ENCODE data around the gene COMMD1. TPM values are rescaled to one million over a fixed set of nuclear protein-coding genes. Genes with fewer than 3 reads are reported as not detected.
"Not testable (repeated sequence)": the region's sequence is repeated elsewhere in the genome, so short reads cannot be mapped to it uniquely, and the experiment has no call there.

Gene COMMD1
- 10 to 100 TPM; 69.3 to 82.1 (median 78.9) TPM for polyA plus RNA-seq

DNA sequence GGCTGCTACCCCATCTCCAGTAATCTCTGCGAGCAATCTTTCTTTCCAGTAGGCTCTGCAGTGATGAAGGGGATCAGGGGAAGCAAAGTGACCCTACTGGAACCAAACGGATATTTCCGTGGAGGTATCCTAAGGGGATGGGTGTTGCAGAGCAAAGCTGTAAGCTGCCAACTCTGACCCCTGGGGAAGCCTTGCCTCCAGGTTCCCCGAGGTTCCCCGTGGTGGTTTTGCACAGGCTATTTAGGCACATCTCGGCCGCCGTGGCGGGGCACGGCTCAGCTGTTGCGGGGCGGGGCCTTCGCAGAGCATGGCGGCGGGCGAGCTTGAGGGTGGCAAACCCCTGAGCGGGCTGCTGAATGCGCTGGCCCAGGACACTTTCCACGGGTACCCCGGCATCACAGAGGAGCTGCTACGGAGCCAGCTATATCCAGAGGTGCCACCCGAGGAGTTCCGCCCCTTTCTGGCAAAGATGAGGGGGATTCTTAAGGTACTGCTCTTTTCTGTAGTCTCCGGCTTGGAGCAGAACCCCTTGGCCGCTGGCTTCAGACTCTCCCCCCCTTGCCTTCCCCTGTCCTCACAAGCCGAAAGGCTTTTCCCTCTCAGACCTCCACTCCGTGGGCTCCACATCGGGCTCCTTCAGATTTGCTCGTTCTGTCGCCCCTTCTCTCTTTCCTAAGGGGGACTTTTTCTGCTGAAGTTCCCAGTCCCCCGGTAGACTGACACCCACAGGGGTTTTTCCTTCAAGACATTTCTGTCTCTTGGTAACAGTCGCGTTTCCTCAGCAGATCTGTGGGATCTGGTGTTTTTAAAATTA is at the start of gene COMMD1:
TSS of gene COMMD1 (plus strand) at position 303 of the 814 bp plus-strand sequence. CDS start at position 308, 5 bp downstream.
- no peaks in the 10 kb centered on the region for H3K36me3 Mint-ChIP-seq
- peak within 1 kb of the TSS; percentile 98 for H3K4me3 Mint-ChIP-seq
- H3K27ac Mint-ChIP-seq, result peak within 1 kb of the TSS; percentile 69 to 94 (median 93)
- DNase-seq, result peak; percentile 70 to 76 (median 74)
- H3K27me3 Mint-ChIP-seq (ENCODE audit: low read depth in 3 of 3), result no peaks in the 10 kb centered on the region
- H3K9me3 Mint-ChIP-seq, result no peaks in the 10 kb centered on the region
- H3K4me1 Mint-ChIP-seq, result peaks cover 20 to 39% of the 10 kb centered on the region in 2 donors

DNA sequence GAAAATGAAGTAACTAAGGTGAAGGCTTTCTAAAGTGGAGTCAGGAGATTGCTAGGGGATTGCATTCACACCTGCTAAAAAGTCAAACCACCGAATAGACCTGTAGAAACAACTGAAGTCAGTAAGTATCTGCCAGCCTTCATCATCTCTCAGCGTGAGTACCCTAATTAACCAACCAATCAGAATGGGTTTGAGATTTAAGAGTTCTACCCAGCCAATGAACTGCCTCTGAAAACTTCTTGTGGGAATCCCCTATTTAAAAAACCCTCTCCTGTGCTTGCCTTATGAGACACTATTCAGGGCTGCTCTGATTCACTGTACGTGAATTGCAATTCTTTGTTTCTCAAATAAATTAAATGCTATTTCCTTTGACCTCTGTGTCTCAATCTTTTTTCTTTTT is 48.2 kb upstream of the COMMD1 start:
- Mint-ChIP-seq H3K27me3 (ENCODE audit: low read depth in 3 of 3) (peaks cover 4 to 6% (median 6%) of the 10 kb centered on the region in 3 donors), H3K9me3 (peaks cover 0 to 6% (median 0%) of the 10 kb centered on the region in 6 donors), H3K4me1 (peaks cover 21 to 25% of the 10 kb centered on the region in 2 donors), H3K27ac (no peak overlapping the region), H3K36me3 (peaks cover 5 to 8% (median 7%) of the 10 kb centered on the region in 3 donors), H3K4me3 (no peak overlapping the region)
- no peak for DNase-seq

DNA sequence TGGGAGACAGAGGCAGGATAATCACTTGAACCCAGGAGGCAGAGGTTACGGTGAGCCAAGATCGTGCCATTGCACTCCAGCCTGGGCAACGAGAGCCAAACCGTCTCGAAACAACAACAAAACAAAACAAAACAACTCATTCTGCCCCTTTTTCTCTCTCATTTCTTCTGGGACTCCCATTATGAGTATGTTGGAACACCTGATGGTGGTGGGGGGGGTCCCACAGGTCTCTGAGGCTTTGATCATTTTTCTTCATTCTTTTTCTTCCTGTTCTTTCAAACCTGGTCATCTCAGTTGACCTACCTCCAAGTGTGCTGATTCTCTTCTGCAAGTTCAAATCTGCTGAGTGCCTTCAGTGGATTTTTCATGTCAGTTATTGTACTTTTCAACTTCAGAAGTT is 43.4 kb upstream of the COMMD1 start:
- H3K4me3 Mint-ChIP-seq, result no peak overlapping the region
- no peak overlapping the region for H3K27ac Mint-ChIP-seq
- H3K4me1 Mint-ChIP-seq, result no peaks in the 10 kb centered on the region
- no peak for DNase-seq
- H3K36me3 Mint-ChIP-seq, result peaks cover 15 to 38% (median 30%) of the 10 kb centered on the region in 3 donors
- peaks cover 0 to 6% (median 0%) of the 10 kb centered on the region in 6 donors for H3K9me3 Mint-ChIP-seq
- H3K27me3 Mint-ChIP-seq (ENCODE audit: low read depth in 3 of 3), result peaks cover 0 to 4% (median 0%) of the 10 kb centered on the region in 3 donors

DNA sequence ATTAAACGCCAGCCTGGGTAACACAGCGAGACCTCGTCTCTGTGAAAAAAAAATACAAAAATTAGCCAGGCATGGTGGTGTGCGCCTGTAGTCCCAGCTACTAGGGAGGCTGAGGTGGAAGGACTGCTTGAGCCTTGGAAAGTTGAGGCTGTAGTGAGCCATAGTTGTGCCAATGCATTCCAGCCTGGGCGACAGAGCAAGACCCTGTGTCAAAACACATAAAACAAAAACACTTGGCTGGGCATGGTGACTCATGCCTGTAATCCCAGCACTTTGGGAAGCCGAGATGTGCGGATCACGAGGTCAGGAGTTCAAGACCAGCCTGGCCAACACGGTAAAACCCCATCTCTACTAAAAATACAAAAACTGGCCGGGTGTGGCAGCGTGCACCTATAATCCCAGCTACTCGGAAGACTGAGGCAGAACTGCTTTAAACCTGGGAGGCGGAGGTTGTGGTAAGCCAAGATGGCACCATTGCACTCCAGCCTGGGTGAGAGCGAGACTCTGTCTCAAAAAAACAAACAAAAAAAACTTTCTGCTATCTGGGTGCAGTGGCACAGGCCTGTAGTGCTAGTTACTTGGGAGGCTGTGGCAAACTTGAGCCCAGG is 38.9 kb upstream of the COMMD1 start:
- not testable (repeated sequence) for H3K4me1 Mint-ChIP-seq; H3K9me3 Mint-ChIP-seq; H3K27ac Mint-ChIP-seq; H3K4me3 Mint-ChIP-seq; H3K27me3 Mint-ChIP-seq (ENCODE audit: low read depth in 3 of 3); DNase-seq
- H3K36me3 Mint-ChIP-seq, result peaks cover 23 to 52% (median 38%) of the 10 kb centered on the region in 3 donors

DNA sequence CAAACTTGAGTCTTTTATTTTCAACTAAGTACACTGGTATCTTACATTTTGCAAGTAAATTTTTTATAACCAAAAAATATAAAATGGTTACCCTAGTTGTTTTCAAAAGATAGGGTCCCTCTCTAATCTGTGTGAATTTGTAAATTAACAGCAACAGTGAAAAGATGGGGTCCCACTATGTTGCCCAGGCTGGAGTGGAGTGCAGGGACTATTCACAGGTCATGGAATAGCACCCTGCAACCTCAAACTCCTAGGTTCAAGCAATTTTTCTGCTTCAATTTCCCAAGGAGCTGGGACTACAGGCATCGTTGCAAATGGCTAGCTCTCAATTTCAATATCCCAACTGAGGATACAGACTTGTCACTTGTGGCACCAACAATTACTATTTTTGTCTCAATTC is 29.1 kb upstream of the COMMD1 start:
- Mint-ChIP-seq H3K27ac (no peak overlapping the region), H3K4me1 (no peaks in the 10 kb centered on the region), H3K36me3 (peaks cover 13 to 59% (median 39%) of the 10 kb centered on the region in 3 donors), H3K4me3 (no peak overlapping the region), H3K9me3 (no peaks in the 10 kb centered on the region), H3K27me3 (ENCODE audit: low read depth in 3 of 3) (no peaks in the 10 kb centered on the region)
- no peak for DNase-seq

DNA sequence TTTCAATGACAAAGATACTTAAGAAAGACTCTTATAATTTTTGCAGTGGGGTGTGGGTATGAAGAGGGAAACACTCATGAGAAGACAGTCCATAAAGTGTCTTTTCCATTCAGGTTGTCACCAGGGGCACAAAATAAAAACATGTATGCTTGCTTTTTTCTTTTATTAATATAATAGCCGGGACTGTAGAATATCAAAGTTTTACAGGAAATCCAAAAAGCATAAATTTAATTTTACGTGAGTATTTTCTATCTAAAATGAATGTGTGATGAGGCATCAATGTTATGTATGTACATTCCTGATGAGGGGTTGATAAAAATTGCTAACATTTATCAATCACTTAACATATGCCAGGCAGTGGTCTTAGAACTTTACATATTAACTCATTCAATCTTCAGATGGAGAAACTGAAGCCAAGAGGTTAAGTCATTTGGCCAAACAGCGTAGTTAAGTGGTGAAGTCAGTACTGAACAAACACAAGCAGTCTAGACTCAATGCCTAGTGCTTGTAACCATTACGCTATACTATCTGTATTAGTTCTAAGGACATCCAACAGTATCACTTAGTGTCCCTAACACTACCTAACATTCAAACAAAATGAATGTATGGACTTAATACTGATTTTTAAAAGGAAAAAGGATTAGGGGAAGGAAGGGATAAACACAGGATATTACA is 27.8 kb upstream of the COMMD1 start:
- no peaks in the 10 kb centered on the region for H3K9me3 Mint-ChIP-seq
- peaks cover 10 to 49% (median 33%) of the 10 kb centered on the region in 3 donors for H3K36me3 Mint-ChIP-seq
- no peak overlapping the region for H3K4me3 Mint-ChIP-seq
- no peak for DNase-seq
- no peaks in the 10 kb centered on the region for H3K27me3 Mint-ChIP-seq (ENCODE audit: low read depth in 3 of 3)
- H3K4me1 Mint-ChIP-seq, result no peaks in the 10 kb centered on the region
- no peak overlapping the region for H3K27ac Mint-ChIP-seq

DNA sequence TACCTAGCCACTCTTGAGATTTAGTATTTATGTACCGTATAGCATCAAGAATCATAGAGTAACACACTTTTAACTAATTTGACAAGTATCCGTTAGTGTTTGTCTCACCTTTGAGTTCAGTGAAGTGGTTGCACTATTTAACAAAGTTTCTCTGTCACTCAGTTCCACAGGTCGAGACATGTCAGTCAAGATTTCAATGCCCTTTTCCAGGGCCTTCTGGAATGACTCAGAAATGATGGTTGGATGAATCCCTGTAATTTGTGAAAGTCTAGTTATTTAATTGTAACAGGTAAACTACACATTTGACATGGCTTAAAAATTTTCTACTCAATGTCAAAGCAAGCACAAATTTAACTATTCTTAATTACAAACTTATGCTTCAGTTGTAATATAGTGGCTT is 26.7 kb upstream of the COMMD1 start:
- Mint-ChIP-seq H3K9me3 (no peaks in the 10 kb centered on the region), H3K27ac (no peak overlapping the region), H3K4me1 (no peaks in the 10 kb centered on the region), H3K4me3 (no peak overlapping the region), H3K36me3 (peaks cover 10 to 46% (median 31%) of the 10 kb centered on the region in 3 donors), H3K27me3 (ENCODE audit: low read depth in 3 of 3) (no peaks in the 10 kb centered on the region)
- no peak for DNase-seq

DNA sequence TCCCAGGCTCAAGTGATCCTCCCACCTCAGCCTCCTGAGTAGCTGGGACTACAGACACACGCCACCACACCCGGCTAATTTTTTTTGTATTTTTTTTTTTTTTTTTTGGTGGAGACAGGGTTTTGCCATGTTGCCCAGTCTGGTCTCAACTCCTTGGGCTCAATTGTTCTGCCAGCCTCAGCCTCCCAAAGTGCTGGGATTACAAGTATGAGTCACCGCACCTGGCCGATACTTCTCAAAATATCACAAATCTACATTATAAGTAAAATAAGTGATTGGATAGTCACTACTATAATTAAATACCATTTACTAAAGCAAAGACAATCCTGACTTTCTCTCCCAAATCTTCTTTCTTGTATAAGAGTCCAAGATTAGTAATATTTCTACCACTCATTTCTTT is 26.1 kb upstream of the COMMD1 start:
- not testable (repeated sequence) for H3K27ac Mint-ChIP-seq; H3K4me3 Mint-ChIP-seq; H3K9me3 Mint-ChIP-seq; DNase-seq; H3K27me3 Mint-ChIP-seq (ENCODE audit: low read depth in 3 of 3); H3K4me1 Mint-ChIP-seq
- peaks cover 10 to 40% (median 31%) of the 10 kb centered on the region in 3 donors for H3K36me3 Mint-ChIP-seq

DNA sequence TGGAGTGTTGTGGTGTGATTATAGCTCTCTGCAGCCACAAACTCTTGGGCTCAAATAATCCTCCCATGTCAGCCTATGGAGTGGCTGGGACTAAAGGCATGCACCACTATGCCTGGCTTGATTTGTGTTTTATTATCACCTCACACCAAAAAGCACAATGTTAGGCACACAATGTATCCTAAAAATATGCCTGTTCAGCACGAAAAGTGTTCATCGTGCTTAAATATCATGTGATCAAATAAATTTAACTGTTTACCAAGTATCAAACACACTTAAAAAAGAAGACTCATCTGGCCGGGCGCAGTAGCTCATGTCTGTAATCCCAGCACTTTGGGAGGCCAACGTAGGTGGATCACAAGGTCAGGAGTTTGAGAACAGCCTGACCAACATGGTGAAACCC is 22.6 kb upstream of the COMMD1 start:
- Mint-ChIP-seq H3K27me3 (ENCODE audit: low read depth in 3 of 3) (peaks cover 0 to 2% (median under 1%) of the 10 kb centered on the region in 3 donors), H3K9me3 (no peaks in the 10 kb centered on the region), H3K4me3 (no peak overlapping the region), H3K36me3 (peaks cover 0 to 18% (median 8%) of the 10 kb centered on the region in 3 donors), H3K27ac (no peak overlapping the region), H3K4me1 (peaks cover 23 to 24% of the 10 kb centered on the region in 2 donors)
- DNase-seq, result no peak

DNA sequence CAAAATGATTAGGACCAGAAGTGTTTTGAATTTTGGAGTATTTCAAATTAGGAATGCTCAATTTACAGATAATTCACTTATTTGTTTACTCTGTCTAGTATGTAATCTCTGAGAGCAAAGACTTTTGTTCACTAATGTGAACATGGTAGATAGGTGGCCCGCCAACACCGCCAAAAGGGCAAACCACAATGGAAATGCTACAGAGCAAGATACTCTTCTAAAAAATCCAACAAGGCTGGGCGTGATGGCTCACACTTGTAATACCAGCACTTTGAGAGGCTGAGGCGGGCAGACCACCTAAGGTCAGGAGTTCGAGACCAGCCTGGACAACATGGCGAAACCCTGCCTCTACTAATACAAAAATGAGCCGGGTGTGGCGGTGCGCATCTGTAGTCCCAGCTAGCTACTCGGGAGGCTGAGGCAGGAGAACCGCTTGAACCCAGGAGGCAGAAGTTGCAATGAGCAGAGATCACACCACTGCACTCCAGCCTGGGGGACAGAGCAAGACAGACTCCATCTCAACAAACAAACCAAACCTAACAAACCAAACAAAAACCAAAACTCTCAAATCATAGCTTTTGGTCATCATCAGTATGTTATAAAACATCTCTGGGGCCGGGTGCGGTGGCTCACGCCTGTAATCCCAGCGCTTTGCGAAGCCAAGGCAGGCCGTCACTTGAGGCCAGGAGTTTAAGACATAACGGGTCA is 19.4 kb upstream of the COMMD1 start:
- Mint-ChIP-seq H3K4me1 (peaks cover 29 to 33% of the 10 kb centered on the region in 2 donors), H3K27me3 (ENCODE audit: low read depth in 3 of 3) (peaks cover 9 to 18% (median 17%) of the 10 kb centered on the region in 3 donors), H3K27ac (peak overlapping the region; percentile 27 to 69 (median 53)), H3K4me3 (peak overlapping the region; percentile 55 to 98 (median 68)), H3K36me3 (peaks cover 0 to 3% (median 0%) of the 10 kb centered on the region in 3 donors), H3K9me3 (no peaks in the 10 kb centered on the region)
- DNase-seq, result no peak

DNA sequence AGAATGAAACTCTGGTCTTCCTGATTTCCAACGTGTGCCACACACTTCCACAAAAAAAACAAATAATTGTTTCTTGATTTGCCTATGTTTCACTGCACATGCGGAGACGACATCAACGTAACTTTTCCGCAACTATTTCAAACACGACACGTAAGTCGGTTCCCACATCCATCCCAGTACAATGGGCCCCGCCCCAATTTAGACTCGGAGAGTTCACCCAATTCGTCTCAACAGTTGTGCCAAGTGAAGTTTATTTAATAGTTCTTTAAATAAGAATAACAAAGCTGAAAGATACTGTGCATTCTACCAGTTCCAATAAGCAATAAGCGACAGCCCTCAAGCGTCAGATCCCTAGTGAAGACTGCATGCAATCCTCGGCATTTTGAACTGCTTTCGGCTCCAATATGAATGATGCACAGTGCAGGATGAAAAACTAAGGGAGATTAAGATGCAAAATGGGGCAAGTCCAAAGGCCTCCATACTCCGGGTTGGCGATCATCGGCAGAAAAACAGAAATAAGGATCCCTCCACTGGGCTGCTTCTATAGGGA is 17.7 kb upstream of the COMMD1 start:
- no peaks in the 10 kb centered on the region for H3K9me3 Mint-ChIP-seq
- H3K36me3 Mint-ChIP-seq, result peaks cover 0 to 3% (median 0%) of the 10 kb centered on the region in 3 donors
- H3K27ac Mint-ChIP-seq, result peak overlapping the region; percentile 95 to 99 (median 97)
- H3K4me3 Mint-ChIP-seq, result peak overlapping the region; percentile 96 to 100 (median 98)
- no peak for DNase-seq
- H3K27me3 Mint-ChIP-seq (ENCODE audit: low read depth in 3 of 3), result peaks cover 9 to 19% (median 17%) of the 10 kb centered on the region in 3 donors
- H3K4me1 Mint-ChIP-seq, result peaks cover 29 to 33% of the 10 kb centered on the region in 2 donors

DNA sequence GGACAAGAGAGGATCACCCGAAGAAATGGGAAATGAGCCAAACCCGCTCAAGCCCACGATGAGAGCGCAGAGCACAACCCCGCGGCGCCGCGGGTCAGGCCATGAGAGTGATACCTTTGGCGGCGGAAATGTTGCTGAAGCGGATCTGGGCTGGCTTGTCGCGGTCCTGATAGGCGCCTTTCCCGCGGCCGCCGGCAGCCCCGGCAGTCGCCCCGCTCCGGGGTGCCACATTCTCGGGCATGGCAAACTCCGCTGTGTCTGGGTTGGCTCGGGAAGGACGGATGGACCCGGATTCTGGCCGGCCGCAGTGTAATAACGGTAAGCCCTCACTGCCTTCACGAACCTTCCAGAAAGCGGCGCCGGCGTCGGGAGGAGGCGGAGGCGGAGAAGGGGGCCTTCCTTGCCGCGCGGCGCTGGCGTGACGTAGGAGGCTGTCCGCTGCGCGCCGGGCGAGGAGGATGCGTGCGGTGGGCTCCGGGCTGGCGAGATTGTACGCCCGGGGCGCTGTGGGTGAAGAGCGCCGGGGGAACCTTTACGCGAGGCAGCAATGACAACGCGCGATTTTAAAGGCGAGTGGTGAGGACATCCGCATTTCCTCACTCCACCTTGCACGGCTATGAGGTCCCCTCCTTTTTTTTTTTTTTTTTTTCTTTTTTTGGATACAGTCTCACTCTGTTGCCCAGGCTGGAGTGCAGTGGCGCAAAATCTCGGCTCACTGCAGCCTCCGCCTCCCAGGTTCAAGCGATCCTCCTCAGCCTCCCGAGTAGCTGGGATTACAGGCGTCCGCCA is 17.0 kb upstream of the COMMD1 start, which contains the start of gene CCT4:
TSS of gene CCT4 (minus strand) at position 390 of the 789 bp plus-strand sequence. CDS start at position 241, 149 bp downstream.
- DNase-seq, result peak; percentile 95 to 96 (median 96)
- peaks cover 29 to 33% of the 10 kb centered on the region in 2 donors for H3K4me1 Mint-ChIP-seq

More for the DNA sequence above, 17.0 kb upstream of the COMMD1 start, which contains the start of gene CCT4:
- Mint-ChIP-seq H3K9me3 (no peaks in the 10 kb centered on the region), H3K27ac (peak within 1 kb of the TSS; percentile 95 to 99 (median 97)), H3K36me3 (peaks cover 0 to 3% (median 0%) of the 10 kb centered on the region in 3 donors), H3K27me3 (ENCODE audit: low read depth in 3 of 3) (peaks cover 9 to 19% (median 17%) of the 10 kb centered on the region in 3 donors), H3K4me3 (peak within 1 kb of the TSS; percentile 96 to 100 (median 98))
